GM12892 (cell line): ENCODE results near the gene GIN1.
"Not testable (repeated sequence)": the region's sequence is repeated elsewhere in the genome, so short reads cannot be mapped to it uniquely, and the experiment has no call there.

Experiments used
- DNase-seq: peaks from one replicate; pipeline ENCODE4 v3.0.0; 2011; ENCODE audit not compliant: insufficient read length
- FAIRE-seq: peaks from 2 replicates; lab custom pipeline; 2011; peaks lifted over from hg19 to GRCh38; lab: Jason Lieb, UNC
- POLR2A ChIP-seq: IDR thresholded peaks from 2 replicates; pipeline ENCODE4 v1.6.1; 2011; ENCODE audit warnings: low read depth, low read length, control low read depth
- POLR2AphosphoS5 ChIP-seq: IDR thresholded peaks from 2 replicates; pipeline ENCODE4 v1.6.1; 2011; ENCODE audit warnings: low read depth, low read length, control low read depth
- TAF1 ChIP-seq: IDR thresholded peaks from 2 replicates; pipeline ENCODE4 v1.6.1; 2011; ENCODE audit warnings: low read depth, mild to moderate bottlenecking, control low read depth, low read length, borderline replicate concordance

GIN1 gene

DNA sequence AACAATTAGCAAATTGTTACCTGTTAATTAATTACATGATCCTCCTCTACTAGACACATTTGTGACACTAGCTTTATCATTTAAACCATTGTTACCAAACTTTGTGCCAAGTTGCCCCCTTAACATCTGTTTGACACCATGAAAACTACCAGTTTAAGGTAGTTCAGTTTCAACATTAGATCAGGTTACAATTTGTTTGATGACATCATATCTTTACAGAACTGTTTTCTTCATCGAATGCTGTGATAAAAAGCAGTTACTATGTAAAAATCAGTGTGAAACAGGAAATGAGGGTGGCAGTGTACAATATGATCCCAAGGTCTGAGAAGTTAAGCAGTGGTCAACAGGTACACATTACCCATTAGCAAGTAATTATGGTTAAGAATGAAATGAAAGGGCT is 17.7 kb downstream of the GIN1 start:
- FAIRE-seq (peak; percentile 46), DNase-seq (no peak)
- TF ChIP-seq TAF1 (no peak), POLR2AphosphoS5 (no peak), POLR2A (no peak)

DNA sequence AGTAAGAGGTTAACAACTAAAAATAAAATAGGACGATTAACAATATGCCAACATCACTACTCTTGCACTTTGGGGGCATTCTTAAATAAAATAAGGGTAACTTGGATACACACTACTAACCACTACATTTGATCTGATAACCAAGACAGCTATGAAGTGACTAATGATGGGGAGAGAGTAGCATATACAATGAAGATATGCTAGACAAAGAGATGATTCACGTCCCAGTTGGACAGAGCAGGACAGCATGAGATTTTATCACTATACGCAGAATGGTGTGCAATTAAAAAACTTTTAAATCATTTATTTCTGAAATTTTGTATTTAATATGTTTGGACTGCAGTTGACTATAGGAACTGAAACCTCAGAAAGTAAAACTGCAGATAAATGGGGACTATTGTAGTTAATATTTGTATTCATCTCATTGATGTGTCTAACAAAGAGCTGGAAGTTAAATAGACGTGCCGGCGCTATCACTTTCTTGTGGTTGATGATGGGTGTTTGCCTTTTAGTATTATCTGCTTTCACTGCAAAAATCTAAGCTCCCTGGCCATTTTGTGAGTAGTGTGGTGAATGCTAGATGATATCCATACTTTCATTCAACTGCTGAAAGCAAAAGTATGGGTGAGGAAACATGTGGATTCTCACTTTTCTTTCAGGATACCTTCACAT is 18.7 kb downstream of the GIN1 start:
- DNase-seq (no peak), FAIRE-seq (no peak)
- no peak for TF ChIP-seq POLR2AphosphoS5
- TF ChIP-seq POLR2A, result no peak
- no peak for TF ChIP-seq TAF1

DNA sequence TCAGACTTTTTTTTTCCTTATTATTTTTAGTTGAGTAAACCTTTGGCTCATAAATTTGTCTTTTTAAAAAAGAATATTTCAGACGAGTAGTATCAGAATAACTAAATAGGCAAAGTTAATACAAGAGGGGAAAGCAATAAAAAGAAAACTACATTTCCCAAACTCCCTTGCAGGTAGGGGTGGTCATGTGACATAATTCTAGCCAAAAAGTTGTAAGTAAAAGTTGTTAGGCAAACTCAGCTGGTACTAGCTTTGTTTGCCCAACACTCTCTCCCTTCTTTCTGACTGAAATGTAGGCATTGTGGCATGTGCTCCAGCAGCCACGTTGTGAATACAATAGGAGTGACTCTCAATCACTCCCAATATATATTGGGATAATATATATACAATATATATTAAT is 20.9 kb downstream of the GIN1 start:
- DNase-seq (no peak), FAIRE-seq (no peak)
- no peak for TF ChIP-seq TAF1
- TF ChIP-seq POLR2AphosphoS5, result no peak
- no peak for TF ChIP-seq POLR2A

DNA sequence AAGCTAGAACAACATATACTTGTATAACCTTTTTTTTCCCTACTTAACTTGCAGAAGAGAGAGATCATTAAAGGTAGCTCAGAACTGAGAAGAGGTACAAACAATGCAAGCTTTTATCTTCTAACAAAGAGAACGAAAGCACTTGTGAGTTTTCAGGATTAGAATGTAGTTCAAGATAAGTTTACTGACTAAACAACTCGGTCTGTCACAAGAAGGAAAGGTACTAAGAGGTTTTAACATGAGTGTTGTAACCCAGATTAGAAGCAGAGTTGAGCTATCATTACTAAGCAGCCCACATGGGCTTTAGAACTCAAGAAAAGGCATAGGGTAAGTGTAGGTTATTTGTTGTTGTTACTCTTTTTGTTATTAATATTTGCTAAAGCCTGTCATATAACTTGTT is 25.2 kb downstream of the GIN1 start:
- FAIRE-seq (no peak), DNase-seq (no peak)
- no peak for TF ChIP-seq TAF1
- no peak for TF ChIP-seq POLR2A
- no peak for TF ChIP-seq POLR2AphosphoS5

DNA sequence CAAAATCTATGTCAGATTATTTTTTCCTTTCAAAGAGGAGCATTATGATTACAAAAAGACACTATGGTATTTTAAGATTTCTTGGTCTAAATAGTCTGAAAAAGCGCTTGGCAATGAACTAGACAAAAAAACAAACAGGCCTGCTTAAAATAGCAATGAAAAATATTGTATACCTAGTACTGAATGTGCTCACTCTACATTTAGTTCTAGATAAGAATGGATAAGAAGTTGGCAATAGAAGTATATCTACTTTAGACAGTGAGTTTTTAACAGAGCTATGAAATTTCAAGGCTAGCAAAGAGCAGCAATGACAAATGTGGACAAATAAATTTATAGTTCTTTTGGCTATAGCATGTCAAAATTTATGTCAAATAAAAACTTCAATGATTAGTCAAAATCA is 26.2 kb downstream of the GIN1 start:
- DNase-seq, result no peak
- TF ChIP-seq POLR2AphosphoS5 (no peak), TAF1 (no peak), POLR2A (no peak)
- FAIRE-seq, result peak; percentile 33

DNA sequence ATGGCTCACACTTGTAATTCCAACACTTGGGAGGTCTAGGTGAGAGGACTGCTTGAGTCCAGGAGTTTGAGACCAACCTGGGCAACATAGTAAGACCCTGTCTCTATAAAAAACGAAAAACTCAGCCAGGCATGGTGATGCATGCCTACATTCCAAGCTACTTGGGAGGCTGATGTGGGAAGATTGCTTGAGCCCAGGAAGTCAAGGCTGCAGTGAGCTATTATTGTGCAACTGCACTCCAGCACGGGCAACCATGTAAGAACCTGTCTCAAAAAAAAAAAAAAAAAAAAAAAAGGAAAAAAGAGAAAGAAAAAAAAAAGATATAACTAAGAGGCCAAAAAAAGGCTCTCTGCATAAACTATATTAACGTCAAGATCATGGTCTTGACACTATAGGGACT is 27.3 kb downstream of the GIN1 start:
- FAIRE-seq, result no peak
- no peak for DNase-seq
- no peak for TF ChIP-seq TAF1
- TF ChIP-seq POLR2A, result no peak
- TF ChIP-seq POLR2AphosphoS5, result no peak

DNA sequence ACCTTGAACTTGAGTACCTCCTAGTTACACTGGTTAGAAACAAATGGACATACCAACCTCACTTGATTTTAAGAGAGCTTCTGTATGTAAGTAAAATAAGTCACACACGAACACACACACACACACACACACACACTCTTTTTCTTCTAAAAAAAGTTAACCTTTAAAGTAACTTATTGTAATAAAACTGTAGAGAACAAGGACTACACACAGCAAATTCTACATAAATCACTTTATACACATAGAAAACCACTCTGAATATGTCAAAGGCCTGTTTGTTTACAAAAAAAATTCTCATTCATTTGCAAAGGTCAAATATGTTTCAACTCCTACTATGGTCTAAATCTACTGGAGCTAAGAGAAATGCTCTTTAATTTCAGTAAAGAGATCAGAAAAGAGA is 29.1 kb downstream of the GIN1 start:
- FAIRE-seq (no peak), DNase-seq (no peak)
- TF ChIP-seq POLR2A (no peak), TAF1 (no peak), POLR2AphosphoS5 (no peak)

DNA sequence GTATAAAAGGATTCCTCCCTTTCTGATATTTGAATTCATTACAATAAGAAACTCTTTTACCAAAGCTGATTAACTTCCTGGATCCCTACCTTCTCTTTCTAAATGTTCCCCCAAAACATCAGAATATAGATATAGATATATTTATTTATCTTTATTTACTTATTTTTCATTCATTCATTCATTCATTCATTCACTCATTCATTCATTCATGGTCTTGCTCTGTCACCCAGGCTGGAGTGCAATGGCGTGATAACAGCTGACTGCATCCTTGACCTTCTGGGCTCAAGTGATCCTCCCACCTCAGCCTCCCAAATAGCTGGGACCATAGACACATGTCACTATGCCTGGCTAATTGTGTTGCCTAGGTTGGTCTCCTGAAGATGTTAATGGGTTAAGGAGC is 30.7 kb downstream of the GIN1 start:
- no peak for TF ChIP-seq TAF1
- FAIRE-seq (no peak), DNase-seq (no peak)

DNA sequence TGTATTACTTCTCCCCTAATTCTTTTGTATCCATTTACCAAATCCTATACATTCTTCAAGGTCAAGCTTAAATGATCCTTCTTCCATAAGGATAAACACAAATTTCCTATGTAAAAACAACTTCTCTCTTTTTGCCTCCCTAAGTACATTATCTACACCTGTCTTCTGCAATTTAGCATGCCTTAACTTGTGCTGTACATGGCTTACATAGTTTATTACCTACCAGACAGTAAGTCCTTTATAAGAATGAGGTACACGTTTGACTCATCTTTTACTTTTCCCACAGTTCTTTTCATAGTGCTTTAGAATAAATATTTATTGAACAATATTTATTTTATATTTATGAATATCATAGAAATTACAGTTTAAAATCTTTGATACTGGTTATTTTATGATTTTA is 33.4 kb downstream of the GIN1 start:
- no peak for DNase-seq
- TF ChIP-seq POLR2AphosphoS5 (no peak), TAF1 (no peak), POLR2A (no peak)
- FAIRE-seq, result no peak

DNA sequence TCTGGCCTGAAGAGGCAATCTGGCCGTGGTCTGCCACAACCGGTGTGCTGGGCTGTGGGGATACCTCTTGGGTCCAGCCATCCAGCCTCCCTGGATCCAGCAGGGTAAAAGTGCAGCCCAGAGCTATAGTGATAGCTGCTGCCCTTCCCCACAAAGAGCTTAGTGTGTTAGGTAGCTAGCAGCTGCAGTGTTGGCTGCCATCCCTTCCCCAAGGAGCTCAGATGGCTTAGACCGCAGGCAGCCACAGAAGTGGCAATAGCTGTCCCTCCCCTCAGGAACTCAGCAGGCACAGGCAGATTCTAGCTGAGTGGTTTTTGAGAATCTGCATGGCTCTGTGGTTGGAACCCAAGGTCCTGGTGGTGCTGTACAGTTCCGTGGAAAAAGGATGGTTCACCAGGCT is 40.1 kb downstream of the GIN1 start:
- FAIRE-seq, result no peak
- TF ChIP-seq POLR2AphosphoS5 (no peak), POLR2A (no peak), TAF1 (no peak)
- no peak for DNase-seq

DNA sequence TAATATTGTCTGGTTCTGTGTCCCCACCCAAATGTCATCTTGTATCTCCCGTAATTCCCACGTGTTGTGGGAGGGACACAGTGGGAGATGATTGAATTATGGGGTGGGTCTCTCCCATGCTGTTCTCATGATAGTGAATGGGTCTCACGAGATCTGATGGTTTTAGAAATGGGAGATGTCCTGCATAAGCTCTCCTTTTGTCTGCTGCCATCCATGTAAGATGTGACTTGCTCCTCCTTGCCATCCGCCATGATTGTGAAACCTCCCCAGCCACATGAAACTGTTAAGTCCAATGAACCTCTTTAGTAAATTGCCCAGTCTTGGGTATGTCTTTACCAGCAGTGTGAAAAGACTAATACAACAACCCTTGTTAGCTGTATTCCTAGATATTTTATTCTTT is 44.5 kb downstream of the GIN1 start:
- FAIRE-seq, result no peak
- TF ChIP-seq TAF1, result no peak
- TF ChIP-seq POLR2A, result no peak
- TF ChIP-seq POLR2AphosphoS5, result no peak
- no peak for DNase-seq

DNA sequence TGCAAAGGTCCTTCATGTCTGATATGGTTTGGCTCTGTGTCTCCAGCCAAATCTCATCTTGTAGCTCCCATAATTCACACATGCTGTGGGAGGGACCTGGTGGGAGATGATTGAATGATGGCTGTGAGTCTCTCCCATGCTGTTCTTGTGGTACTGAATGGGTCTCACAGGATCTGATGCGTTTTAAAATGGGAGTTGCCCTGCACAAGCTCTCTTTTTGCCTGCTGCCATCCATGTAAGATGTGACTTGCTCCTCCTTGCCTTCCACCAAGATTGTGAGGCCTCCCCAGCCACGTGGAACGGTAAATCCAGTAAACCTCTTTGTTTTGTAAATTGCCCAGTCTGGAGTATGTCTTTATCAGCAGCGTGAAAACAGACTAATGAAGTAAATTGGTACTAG is 46.4 kb downstream of the GIN1 start:
- not testable (repeated sequence) for DNase-seq, FAIRE-seq

DNA sequence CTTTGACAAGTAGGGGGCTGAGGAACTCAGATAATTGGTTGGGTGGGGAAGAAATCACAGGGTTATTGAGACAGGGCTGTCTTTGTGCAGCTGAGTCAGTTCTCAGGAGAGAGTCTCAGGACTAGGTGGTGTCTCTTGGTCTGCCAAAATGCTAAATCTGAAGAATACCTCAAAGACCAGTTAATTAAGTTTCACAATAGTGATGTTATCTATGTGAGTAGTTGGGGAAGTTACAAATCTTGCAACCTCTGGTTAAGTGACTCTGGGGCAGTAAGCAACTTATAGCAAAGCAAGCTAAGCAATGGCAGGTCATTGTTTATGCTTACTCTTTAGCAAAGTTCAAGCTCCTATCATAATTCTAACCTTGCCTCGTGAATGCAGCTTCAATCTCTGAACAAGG is 53.6 kb downstream of the GIN1 start:
- no peak for TF ChIP-seq POLR2AphosphoS5
- TF ChIP-seq TAF1, result no peak
- TF ChIP-seq POLR2A, result no peak
- DNase-seq (no peak), FAIRE-seq (peak; percentile 50)
